GM18517 (cell line): ENCODE data around the gene NEDD9.

Source experiments
- ATAC-seq: cut with Tn5 transposase; IDR thresholded peaks from one replicate; pipeline ENCODE4 v1.9.1; 2021; ENCODE audit warnings: mild to moderate bottlenecking, moderate library complexity; ENCODE audit not compliant: unreplicated experiment

The NEDD9 gene

GRCh38 chr6:11263291-11263775 is 30.9 kb upstream of the NEDD9 start:
- ATAC-seq = no peak

GRCh38 chr6:11262242-11262641 is 29.8 kb upstream of the NEDD9 start:
- no peak for ATAC-seq

- ATAC-seq = no peak
Observed at GRCh38 chr6:11260249-11261038, 28.0 kb upstream of the NEDD9 start.

GRCh38 chr6:11258260-11259237 is 26.1 kb upstream of the NEDD9 start:
- peak; percentile 62 for ATAC-seq

GRCh38 chr6:11255610-11256009 is 23.1 kb upstream of the NEDD9 start:
- ATAC-seq = no peak

GRCh38 chr6:11253594-11253993 is 21.1 kb upstream of the NEDD9 start:
- ATAC-seq = no peak

- no peak for ATAC-seq
Observed at GRCh38 chr6:11251553-11252360, 19.3 kb upstream of the NEDD9 start.

GRCh38 chr6:11250108-11250507 is 17.6 kb upstream of the NEDD9 start:
- ATAC-seq = no peak

GRCh38 chr6:11248974-11249761 is 16.7 kb upstream of the NEDD9 start:
- ATAC-seq = no peak

- no peak for ATAC-seq
Observed at GRCh38 chr6:11246722-11247121, 14.3 kb upstream of the NEDD9 start.

GRCh38 chr6:11245381-11246256 is 13.2 kb upstream of the NEDD9 start:
- ATAC-seq = no peak

- no peak for ATAC-seq
Observed at GRCh38 chr6:11244387-11245126, 12.1 kb upstream of the NEDD9 start.

- ATAC-seq = no peak
Observed at GRCh38 chr6:11243861-11244260, 11.4 kb upstream of the NEDD9 start.

GRCh38 chr6:11242711-11243110 is 10.2 kb upstream of the NEDD9 start:
- no peak for ATAC-seq

- ATAC-seq = no peak
Observed at GRCh38 chr6:11241793-11242201, 9.3 kb upstream of the NEDD9 start.

- no peak for ATAC-seq
Observed at GRCh38 chr6:11241154-11241792, 8.8 kb upstream of the NEDD9 start.

GRCh38 chr6:11237956-11238355 is 5.5 kb upstream of the NEDD9 start:
- ATAC-seq = no peak

- no peak for ATAC-seq
Observed at GRCh38 chr6:11237428-11237827, 5.0 kb upstream of the NEDD9 start.
